OCI-LY1 (cell line): ENCODE data around the gene MAML2.

Experiments used
- CTCF ChIP-seq: fragments of 200-600 bp; sonication (generic), shearing (Covaris generic); IDR thresholded peaks from 2 replicates; pipeline ENCODE4 v1.5.1; 2017; ENCODE audit warnings: mild to moderate bottlenecking, antibody characterized with exemption, low read length, moderate library complexity, mixed read lengths
- EZH2 ChIP-seq: fragments of 200-600 bp; sonication (generic), shearing (Covaris generic); IDR thresholded peaks from 2 replicates; pipeline ENCODE4 v1.8.0; 2017; ENCODE audit warnings: borderline replicate concordance, mixed run types, mild to moderate bottlenecking, antibody characterized with exemption, low read length, moderate library complexity, mixed read lengths

GRCh38 chr11:96158126-96158525 is 184.9 kb downstream of the MAML2 start:
- TF ChIP-seq CTCF: no peak
- TF ChIP-seq EZH2: no peak
